Epithelial cell of proximal tubule (primary cell): ENCODE data around the gene CTU2. TPM values are rescaled to one million over a fixed set of nuclear protein-coding genes. Genes with fewer than 3 reads are reported as not detected.

ENCODE experiments used
- DNase-seq: peaks from one replicate; pipeline ENCODE4 v3.0.0-alpha.2; 2011; ENCODE audit warnings: low read depth
- H3K4me3 ChIP-seq: 2 replicates; pipeline ENCODE4 v1.5.1; 2011; ENCODE audit warnings: low read depth, mild to moderate bottlenecking, low read length
- CTCF ChIP-seq: conservative IDR thresholded peaks from 2 replicates; pipeline ENCODE4 v1.5.1; 2012; ENCODE audit warnings: low read depth, mild to moderate bottlenecking, low read length
- total RNA-seq: library from RNA; depleted of rRNA; stranded (reverse); fragments of >200 nt; gene quantifications from 2 replicates; pipeline ENCODE4 v1.2.3, GENCODE V29; 2015

The CTU2 gene
- total RNA-seq, 1 donor from 2014 or later = 9.3 TPM

DNA sequence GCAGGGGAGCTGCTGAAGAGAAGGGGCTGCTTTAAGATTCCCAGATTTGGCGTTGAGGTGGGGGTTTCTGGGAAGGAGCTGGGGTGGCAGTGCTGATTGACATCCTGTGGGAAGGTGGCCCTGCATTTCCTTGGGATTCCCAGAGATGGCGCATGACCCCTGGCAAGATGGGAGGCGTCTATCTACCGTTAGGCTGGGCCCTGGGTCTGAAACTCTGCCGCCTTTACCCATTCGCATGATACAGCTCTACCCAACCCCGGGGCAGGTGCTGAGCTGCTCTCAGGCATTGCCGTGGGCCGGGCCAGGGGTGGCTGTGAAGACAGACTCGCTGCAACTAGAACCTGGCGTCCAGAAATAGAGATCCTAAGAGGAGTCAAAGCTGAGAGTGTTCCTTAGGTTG, 33.5 kb upstream of the CTU2 start:
- no peak for DNase-seq
- H3K4me3 ChIP-seq = no peak overlapping the region
- TF ChIP-seq CTCF = peak; percentile 33

GRCh38 chr16:88673716-88674379, 32.5 kb upstream of the CTU2 start:
- no peak for DNase-seq
- TF ChIP-seq CTCF = no peak
- H3K4me3 ChIP-seq = no peak overlapping the region

GRCh38 chr16:88676502-88677242, 29.6 kb upstream of the CTU2 start:
- no peak overlapping the region for H3K4me3 ChIP-seq

DNA sequence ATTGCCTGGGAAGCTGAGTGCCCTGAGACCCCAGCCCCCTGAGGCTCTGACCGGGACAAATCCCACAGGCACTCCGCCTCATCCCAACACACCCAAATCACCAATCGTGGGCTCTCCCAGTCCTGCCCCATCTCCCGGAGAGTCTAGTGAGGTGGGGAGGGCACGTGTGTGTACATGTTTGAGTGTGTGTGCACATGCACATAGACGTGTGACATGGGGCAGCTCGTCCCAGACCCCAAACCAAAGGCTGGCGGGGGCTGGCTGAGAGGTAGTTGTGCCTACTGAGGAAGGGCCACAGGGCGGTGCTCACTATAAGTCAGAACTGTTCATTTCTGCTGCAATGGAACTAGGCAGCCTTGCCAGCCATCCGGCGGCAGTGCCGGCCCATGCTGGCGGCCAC, 28.6 kb upstream of the CTU2 start:
- DNase-seq = no peak
- TF ChIP-seq CTCF = no peak
- H3K4me3 ChIP-seq = no peak overlapping the region

More at GRCh38 chr16:88676502-88677242, 29.6 kb upstream of the CTU2 start:
- no peak for DNase-seq
- no peak for TF ChIP-seq CTCF

GRCh38 chr16:88678224-88678979, 27.9 kb upstream of the CTU2 start:
- DNase-seq = no peak
- TF ChIP-seq CTCF = no peak
- no peak overlapping the region for H3K4me3 ChIP-seq

GRCh38 chr16:88680554-88681083, 25.7 kb upstream of the CTU2 start:
- H3K4me3 ChIP-seq = no peak overlapping the region
- TF ChIP-seq CTCF = no peak
- no peak for DNase-seq
